Measurements from ENCODE around the gene GALNT6.

DNA sequence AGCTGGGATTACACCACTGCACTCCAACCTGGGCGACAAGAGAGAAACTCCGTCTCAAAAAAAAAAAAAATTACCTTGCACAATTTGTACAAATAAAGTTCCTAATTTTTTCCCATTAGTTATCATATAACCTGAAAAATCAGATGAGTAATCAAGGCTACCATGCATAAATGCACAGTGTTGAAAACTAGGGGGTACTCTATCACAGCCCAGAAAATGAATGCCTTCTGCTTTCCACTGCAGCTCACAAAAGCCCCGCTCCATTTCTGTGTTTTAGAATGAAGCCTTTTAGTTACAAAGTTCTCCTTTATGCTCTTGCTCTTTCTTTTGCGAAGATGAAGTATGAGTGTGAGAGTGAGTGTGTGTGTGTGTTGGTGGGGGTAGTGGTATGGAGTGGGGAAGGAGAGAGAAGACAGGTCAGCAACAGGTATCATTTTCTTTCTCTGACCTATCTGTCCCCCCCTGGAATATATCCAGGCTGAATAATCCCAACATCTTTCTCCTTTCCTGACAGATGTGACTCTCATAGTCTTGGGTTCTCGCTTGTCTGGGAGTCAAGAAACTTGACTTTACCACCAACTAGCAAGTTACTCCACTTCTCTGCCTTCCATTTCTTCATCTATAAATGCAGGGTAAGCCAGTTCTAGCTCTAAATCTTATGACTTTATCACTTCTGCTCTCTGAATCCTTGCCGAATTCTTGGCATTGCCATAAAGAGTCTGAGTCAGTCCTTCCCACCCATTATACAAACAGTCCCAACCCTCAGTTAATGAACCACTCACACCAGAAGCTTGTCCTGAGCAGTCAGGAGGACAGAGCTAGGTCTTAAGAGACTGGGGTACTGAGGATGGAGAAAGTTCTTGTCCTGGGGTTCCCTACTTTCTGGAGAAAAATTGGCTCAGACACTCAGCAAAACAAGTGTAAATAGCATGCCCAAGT lies 83.3 kb downstream of the GALNT6 start:
- no peak for TF ChIP-seq CTCF (IDR thresholded peaks at IDR 0.05; ENCODE audit: low read depth, low read length)
- TF ChIP-seq EZH2phosphoT487 (IDR thresholded peaks at IDR 0.05; ENCODE audit: low read depth): no peak

All from OCI-LY3 (cell line).